LHCN-M2 (cell line): Measurements from ENCODE around the gene SYT7. TPM values are rescaled to one million over a fixed set of nuclear protein-coding genes. Genes with fewer than 3 reads are reported as not detected.

Experiments used
- DNase-seq: peaks from one replicate; pipeline ENCODE4 v3.0.0-alpha.2; 2012; ENCODE audit warnings: low read depth
- total RNA-seq: library from RNA; depleted of rRNA; stranded (reverse); fragments of >200 nt; gene quantifications from 2 replicates; pipeline ENCODE4 v1.2.3, GENCODE V29; 2014

SYT7 gene
- total RNA-seq, 1 experiment from 2014 or later = 1.6 TPM

GRCh38 chr11:61518032-61518795 lies 62.7 kb downstream of the SYT7 start:
- no peak for DNase-seq

GRCh38 chr11:61516675-61517572 lies 64.0 kb downstream of the SYT7 start:
- no peak for DNase-seq

- no peak for DNase-seq
Observed at GRCh38 chr11:61516191-61516590, 64.7 kb downstream of the SYT7 start.

GRCh38 chr11:61515686-61516085 lies 65.2 kb downstream of the SYT7 start:
- no peak for DNase-seq

- DNase-seq = no peak
Observed at GRCh38 chr11:61514050-61514917, 66.6 kb downstream of the SYT7 start.

- no peak for DNase-seq
Observed at GRCh38 chr11:61513143-61513765, 67.6 kb downstream of the SYT7 start.

GRCh38 chr11:61512435-61512834 lies 68.4 kb downstream of the SYT7 start:
- no peak for DNase-seq

GRCh38 chr11:61511383-61511782 lies 69.5 kb downstream of the SYT7 start:
- DNase-seq = no peak

- no peak for DNase-seq
Observed at GRCh38 chr11:61510974-61511373, 69.9 kb downstream of the SYT7 start.

GRCh38 chr11:61510166-61510919 lies 70.5 kb downstream of the SYT7 start:
- DNase-seq = no peak

- DNase-seq = peak; percentile 16
Observed at GRCh38 chr11:61509043-61510029, 71.5 kb downstream of the SYT7 start.

GRCh38 chr11:61507962-61508861 lies 72.7 kb downstream of the SYT7 start, which contains the start of gene LRRC10B:
Gene LRRC10B (plus strand): TSS chr11:61508749. CDS start chr11:61508999, 250 bp downstream.
- no peak for DNase-seq

- no peak for DNase-seq
Observed at GRCh38 chr11:61507012-61507768, 73.7 kb downstream of the SYT7 start.

GRCh38 chr11:61505640-61506155 lies 75.2 kb downstream of the SYT7 start:
- DNase-seq = no peak

- no peak for DNase-seq
Observed at GRCh38 chr11:61505106-61505505, 75.8 kb downstream of the SYT7 start.

- DNase-seq = no peak
Observed at GRCh38 chr11:61503135-61503770, 77.6 kb downstream of the SYT7 start.

GRCh38 chr11:61502522-61502921 lies 78.4 kb downstream of the SYT7 start:
- DNase-seq = no peak
